ENCODE measurements around the gene CREB3L1.
"Not testable (repeated sequence)": the region's sequence is repeated elsewhere in the genome, so short reads cannot be mapped to it uniquely, and the experiment has no call there.

The CREB3L1 gene

DNA sequence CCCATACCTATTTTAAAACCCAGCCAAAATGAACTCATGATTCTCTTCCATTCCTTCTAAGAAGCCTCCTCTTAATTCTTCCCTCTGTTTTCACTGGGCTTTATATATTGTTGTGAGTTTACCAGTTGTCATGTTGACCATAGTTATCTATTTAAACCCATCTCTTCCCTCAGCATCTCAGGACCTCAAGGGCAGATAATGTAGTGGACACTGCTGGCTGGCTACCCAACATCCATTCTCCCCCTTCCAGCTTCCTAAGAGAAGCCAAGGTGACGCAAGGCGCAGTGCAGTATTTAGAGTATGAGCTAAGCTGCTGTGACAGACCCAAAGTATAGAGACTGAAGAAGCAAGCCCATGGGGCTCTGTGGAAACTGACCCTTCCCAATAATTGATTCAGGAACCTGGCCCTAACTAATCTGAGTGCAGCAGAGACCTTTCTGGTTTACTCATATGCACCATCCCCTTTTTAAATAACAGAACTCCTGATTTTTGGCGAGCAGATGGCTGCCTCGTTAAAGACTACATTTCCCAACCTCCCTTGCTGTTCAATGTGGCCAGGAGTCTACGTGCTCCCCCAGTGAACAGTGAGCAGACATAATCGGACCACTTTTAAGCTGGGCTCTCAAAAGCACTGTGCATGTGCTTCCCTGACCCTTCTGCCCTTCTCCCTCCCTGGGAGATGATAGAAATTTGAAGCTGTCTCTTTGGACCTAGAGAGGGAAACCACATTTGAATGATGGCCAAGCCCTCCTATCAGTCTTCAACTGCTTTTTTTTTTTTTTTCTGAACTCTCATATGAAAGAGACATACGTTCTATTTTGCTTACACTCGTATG lies 28.1 kb upstream of the CREB3L1 start:
- no peak for DNase-seq

- DNase-seq, result no peak
Measured at GRCh38 chr11:46249938-46250744, 27.3 kb upstream of the CREB3L1 start.

- DNase-seq, result no peak
Measured at GRCh38 chr11:46250745-46251052, 26.8 kb upstream of the CREB3L1 start.

- DNase-seq, result no peak
Measured at GRCh38 chr11:46251954-46252353, 25.5 kb upstream of the CREB3L1 start.

DNA sequence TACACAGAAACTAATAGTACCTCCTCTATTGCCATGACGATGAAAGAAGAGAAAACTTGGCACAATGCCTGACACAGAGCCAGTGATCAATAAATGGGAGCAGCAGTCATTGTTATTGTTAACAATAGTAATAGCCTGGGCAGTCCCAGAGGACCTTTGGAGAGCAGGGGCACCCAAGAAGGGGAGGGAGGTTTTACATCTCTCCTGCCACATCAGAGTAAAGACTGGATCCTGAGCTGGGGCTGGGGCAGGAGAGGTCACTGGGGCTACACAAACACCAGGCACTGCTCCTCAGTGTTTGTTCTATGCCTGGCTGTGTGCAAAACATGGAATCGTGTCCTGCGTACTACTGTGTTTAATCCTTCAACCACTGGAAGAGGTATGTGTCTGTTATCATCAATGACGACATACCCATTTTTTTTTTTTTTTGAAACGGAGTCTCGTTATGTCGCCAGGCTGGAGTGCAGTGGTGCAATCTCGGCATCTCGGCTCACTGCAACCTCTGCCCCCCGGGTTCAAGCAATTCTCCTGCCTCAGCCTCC lies 25.0 kb upstream of the CREB3L1 start:
- no peak for DNase-seq

DNA sequence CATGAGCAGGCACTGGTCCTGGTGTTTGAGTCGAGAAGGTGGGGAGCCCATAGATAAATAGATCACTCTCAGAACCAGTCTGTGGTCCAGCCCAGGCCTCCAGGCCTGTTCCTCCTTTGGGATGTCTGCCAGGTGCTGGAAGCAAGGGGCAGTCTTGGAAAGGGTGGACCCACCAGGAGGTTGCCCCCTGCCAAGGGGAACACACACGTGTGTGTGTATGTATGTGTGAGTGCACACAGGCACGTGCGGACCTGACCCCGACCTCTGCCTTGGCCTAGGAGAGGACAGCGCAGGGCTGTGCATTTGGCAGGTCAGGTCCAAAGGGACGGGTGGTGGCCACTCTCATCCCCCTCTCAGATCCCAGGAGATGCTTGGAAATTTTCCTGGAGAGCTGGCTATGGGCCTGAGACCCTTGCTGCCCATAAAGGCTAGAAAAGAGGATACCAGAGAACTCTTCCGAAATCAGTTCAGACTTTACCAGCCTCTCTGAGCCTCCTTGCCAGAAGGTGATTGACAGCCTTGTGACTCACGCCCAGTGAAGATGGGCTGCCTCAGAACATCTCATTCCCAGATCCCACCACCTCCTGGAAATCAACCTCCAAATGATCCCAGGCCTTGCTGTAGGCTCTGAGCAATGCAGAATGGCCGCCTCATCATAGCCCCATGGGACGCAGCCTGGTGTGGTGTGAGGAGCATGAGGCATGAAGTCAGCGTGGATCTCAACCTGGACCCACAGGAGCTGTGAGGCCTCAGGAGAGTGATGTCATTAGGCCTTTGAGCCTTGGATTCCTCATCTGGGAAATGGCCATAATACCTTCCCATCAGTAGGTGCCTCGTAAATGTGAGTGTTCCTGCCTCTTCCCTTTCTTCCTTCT lies 24.0 kb upstream of the CREB3L1 start:
- no peak for DNase-seq

DNA sequence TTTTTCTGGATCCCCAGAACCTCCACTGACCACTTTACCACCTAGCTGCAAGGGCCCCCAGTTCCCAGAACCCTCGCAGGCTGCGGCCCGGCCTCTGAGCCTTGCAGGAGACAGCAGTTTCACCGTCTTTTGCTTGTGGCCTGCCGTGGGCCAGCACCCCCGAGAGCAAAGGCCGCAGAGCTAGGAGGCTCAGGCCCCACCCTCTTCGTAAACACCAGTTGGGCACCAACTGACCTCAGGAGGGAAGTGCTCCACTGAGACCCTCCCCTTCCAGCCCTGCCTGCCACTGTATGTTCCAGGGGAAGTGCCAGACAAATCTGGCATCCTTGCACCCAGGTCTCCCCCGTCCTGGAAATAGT lies 23.4 kb upstream of the CREB3L1 start:
- no peak for DNase-seq

DNA sequence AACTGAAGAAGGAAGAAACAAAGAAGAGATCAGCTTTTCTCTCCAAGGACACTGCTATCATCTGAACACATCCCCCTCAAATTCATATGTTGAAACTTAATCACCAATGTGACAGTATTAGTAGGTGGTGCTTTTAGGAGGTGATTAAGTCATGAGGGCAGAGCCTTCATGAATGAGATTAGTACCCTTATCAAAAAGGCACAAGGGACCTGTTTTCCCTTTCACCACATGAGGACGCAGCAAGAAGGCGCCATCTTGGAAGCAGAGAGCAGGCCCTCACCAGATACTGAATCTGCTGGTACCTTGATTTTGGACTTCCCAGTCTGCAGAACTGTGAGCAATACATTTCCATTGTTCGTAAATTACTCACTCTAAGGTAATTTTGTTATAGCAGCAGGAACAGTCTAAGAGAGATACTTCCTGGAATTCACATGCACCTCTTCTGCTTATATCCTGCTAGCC lies 20.9 kb upstream of the CREB3L1 start:
- DNase-seq, result no peak

DNA sequence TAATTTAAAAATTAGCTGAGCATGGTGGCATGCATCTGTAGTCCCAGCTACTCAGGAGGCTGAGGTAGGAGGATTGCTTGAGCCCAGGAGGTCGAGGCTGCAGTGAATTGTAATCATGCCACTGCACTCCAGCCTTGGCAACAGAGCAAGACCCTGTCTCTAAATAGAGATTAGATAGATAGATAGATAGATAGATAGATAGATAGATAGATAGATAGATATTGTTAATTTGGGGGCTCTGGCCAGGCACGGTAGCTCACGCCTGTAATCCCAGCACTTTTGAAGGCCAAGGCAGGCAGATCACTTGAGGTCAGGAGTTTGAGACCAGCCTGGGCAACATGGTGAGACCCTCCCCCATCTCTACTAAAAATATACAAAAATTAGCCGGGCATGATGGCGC lies 18.1 kb upstream of the CREB3L1 start:
- DNase-seq, result not testable (repeated sequence)

DNA sequence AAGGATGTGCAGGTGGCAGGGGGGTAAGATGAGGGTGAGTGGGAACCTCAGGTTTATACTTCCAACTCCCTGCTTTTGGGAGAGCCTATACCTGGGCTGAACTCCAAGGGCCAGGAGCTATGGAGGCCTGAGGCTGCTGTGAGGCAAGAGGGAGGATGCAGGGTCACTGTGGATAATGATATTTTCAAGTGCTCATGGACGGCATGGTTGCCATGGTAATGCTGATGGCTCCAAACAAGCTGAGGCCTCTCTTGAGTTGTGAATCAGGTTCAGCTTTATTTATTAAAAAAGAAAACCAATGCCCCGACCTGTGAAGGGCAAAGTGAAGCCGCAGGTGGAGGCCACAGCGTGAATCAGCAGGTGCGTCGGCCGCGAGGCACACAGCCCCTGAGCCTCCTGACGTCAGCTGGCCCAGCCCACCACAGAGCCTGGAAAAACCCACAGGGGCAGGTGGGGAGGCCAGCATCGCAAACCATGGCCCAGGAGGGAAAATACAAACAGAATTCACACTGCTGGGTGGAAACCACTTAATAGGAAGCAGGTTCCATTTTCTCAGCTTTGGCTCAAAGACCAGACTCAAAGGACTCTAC lies 17.4 kb upstream of the CREB3L1 start:
- DNase-seq, result peak; percentile 16

- DNase-seq, result no peak
Measured at GRCh38 chr11:46263120-46263519, 14.3 kb upstream of the CREB3L1 start.

GRCh38 chr11:46264030-46264429 lies 13.4 kb upstream of the CREB3L1 start:
- no peak for DNase-seq

DNA sequence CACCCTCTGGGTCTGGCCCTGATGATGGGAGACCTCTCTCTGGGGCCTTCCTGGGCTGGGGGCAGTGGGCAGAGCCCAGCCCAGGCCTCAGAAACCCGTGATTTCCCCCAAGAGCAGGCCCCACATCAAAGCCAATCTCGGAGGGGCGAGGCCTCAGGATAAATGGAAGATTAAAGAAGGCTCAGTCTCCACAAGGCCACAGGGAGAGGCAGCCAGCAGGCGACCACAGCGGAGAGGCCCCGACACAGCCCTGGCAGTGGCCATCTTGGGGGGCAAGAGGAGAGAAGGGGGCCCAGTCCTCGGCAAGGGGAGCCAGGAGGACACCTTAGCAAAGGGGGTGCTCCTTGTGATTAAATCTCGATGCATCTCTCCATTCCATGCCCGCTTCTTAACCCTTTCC lies 12.5 kb upstream of the CREB3L1 start:
- DNase-seq, result no peak

DNA sequence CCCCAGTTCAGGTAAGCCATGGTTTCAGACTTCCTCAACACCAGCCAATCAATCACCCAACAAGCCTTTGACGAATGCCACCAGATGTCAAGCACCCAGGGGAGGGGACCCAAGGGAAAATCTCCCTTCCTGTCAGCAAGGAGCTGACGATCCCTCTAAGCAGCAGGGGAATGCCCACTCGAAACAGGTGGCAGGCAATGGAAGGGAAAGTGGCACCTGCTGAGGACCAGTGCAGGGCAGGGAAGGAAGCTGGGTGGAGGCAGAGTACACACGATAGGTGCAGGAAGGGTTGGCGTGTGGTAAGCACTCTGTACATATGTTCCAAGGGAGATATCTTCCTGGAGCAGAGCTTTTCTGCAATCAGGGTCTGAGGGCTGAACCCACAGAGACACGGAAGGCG lies 11.7 kb upstream of the CREB3L1 start:
- DNase-seq, result no peak

DNA sequence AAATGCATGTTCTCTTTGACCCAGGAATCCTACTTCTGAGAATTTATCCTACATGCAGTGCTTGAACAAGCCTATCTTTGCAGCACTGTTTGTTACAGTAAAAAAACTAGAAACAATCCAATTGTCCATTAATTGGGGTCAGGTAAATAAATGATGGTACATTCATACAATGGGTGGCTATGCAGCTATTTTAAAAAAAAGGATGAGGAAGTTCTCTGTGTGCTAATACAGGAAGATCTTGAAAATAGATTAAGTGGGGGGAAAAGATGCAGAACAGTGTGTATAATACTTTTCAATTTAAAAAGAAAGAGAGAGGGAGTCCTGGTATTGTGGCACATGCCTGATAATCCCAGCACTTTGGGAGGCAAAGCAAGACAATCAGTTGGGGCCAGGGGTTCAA lies 9.5 kb upstream of the CREB3L1 start:
- no peak for DNase-seq

GRCh38 chr11:46270684-46271083 lies 6.8 kb upstream of the CREB3L1 start:
- no peak for DNase-seq

GRCh38 chr11:46271407-46271806 lies 6.1 kb upstream of the CREB3L1 start:
- DNase-seq, result no peak

DNA sequence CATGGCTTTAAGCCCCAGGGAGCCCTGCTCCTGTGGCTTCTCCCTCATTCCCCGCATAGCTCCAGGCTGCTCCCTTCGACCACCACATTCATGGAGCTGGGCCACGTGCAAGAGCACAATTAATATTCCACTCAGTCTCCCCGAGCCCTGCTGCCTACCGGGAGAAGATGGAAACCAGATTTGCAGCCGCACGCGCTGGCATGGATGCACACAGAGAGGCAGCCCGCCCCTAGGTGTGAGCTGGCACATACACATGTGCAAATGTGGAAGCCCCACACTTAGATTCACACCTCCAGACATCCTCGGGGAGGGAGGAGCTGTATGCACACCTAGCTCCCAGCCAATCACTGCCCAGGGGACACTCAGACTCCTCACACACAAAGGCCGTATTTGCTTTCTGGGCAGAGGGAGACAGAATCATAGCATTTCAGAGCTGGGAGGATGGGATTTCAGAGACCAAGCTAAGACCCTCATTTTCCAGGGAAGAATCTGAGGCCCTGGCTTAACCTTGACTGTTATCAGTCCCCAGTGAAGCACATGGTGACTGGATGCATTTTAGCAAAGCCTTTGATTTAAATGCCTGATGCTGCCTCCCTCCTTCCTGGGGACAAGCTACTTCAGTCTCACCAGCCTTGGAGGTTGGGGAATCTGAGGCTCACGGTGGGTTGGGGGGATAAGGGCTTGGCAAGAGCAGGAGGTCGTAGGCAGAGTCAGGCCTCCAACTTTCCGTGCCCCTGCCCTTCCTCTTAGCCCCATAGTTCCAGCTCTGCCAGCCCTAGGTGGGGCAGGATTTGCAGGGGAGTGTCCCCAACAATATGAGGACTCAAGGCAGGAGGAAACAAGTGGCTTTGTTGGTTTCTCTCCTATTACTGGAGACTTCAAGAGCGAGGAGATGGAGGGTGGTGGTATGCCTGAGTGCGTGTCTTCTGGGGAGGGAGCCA lies 5.3 kb upstream of the CREB3L1 start:
- DNase-seq, result no peak

DNA sequence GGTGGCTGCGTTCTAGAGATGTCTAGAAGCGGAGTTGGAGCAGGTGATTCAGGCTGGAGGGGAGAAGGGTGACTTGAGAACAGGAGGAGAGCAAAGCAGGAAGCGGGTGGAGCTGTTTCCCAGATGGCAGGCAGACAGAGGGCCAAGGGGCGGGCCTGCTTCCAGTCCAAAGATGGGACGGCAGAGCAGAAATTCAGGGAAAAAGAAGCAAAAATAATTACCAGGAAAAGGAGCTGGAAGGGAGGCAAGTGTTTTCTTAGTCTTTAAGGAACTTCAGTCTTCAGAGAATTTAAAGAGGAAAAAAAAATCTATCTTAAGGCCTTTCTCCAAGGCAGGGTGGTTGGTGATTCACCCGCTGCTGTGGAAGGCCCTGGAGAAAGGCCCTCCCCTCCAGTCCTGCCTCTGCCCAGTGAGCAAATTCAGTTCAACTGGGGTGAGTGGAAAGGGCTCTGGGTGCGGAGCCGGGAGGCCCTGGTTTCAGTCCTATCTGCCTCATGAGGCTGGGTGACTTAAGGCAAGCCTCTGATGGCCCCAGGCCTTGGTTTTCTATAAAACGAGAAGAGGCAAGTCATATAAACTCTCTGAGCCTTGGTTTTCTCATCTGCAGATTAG lies 4.5 kb upstream of the CREB3L1 start:
- DNase-seq, result no peak

DNA sequence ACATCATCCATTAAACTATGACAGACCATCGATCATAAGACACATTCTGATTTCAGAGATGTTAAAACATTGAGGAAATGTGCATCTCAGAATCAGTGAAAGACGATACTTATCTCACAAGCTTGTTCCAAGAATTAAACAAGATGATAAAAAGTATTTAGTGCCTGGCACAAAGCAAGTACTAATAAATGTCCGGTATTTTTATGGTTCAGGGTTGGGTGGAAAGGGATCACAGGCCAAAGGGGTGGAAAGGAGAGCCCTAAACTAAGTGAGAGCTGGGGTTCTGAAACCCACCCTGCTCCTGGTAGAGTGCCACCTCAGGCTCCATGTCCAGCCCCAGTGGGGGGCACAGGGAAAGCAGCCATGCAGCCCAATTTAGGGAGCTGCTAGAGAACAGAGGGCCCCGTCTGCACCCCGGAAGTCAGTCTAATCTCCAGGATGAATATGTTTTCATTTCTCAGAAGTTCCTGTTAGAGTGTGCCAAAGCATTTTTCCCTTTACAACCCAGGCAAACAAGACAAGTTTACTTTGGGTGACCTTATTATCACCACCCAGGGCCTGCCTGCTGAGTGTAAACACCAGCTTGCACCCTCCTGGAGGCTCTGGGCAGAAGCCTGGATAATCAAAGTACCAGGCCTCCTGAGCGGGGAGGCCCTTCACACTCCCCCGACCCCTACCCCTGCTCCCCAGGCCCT lies 3.8 kb upstream of the CREB3L1 start:
- DNase-seq, result no peak

Data from NCI-H1105 (cell line).